ENCODE results near the gene AMOT. TPM values are rescaled to one million over a fixed set of nuclear protein-coding genes. Genes with fewer than 3 reads are reported as not detected.
"Not testable (repeated sequence)": the region's sequence is repeated elsewhere in the genome, so short reads cannot be mapped to it uniquely, and the experiment has no call there.

The AMOT gene, protein sequence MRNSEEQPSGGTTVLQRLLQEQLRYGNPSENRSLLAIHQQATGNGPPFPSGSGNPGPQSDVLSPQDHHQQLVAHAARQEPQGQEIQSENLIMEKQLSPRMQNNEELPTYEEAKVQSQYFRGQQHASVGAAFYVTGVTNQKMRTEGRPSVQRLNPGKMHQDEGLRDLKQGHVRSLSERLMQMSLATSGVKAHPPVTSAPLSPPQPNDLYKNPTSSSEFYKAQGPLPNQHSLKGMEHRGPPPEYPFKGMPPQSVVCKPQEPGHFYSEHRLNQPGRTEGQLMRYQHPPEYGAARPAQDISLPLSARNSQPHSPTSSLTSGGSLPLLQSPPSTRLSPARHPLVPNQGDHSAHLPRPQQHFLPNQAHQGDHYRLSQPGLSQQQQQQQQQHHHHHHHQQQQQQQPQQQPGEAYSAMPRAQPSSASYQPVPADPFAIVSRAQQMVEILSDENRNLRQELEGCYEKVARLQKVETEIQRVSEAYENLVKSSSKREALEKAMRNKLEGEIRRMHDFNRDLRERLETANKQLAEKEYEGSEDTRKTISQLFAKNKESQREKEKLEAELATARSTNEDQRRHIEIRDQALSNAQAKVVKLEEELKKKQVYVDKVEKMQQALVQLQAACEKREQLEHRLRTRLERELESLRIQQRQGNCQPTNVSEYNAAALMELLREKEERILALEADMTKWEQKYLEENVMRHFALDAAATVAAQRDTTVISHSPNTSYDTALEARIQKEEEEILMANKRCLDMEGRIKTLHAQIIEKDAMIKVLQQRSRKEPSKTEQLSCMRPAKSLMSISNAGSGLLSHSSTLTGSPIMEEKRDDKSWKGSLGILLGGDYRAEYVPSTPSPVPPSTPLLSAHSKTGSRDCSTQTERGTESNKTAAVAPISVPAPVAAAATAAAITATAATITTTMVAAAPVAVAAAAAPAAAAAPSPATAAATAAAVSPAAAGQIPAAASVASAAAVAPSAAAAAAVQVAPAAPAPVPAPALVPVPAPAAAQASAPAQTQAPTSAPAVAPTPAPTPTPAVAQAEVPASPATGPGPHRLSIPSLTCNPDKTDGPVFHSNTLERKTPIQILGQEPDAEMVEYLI
- total RNA-seq (29.2 TPM), polyA plus RNA-seq (8.8 TPM)

DNA sequence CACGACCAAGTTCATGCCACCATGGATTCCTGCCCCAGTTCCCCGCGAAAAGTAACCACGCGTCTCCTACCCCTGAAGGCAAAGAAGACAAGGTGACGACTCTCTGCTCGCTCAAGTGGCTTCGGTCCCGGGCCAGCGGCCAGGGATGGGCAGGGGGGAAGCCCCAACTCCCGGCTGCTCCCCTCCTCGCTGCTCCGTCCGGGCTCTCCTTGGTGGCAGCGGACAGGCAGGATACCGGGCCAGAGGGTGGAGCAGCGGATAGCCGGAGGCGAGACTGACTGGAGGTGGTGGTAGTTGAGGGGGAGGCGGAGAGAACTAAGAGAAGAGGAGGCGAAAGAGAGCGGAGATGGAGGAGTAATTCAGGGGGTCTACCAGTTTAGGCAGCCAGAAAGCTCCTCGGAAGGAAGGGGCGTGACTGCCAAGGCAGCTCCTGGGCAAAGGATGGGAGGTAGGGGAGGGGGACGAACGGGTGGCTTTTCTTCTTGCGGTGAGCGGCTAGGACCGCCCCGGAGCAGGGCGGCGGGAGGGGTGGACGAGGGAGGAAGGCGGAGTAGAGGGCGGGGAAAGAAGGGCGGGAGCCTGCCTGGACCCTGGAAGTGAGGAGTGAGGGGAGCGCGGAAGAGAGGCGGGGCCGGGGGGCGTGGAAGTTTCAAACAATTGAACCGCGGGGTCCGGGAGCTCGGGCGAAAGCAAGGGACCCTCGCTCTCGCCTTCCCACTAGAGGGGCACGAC, at the start of gene AMOT:
TSS of gene AMOT (minus strand) at position 450 of the 732 bp plus-strand sequence. CDS start 17,705 bp downstream, outside the sequence.
- Histone ChIP-seq H3K4me1 (ENCODE audit: insufficient read depth) (peaks cover 1% of the 10 kb centered on the region), H3K4me3 (ENCODE audit: low read depth, low read length) (peak within 1 kb of the TSS; percentile 72), H3K36me3 (ENCODE audit: insufficient read depth) (no peaks in the 10 kb centered on the region), H3K27ac (ENCODE audit: low read depth) (peak within 1 kb of the TSS; percentile 45)
- under 1% methylated on average over 46 of the region's 49 CpGs for WGBS
- DNase-seq (ENCODE audit: extremely low spot score) = peak; percentile 67

DNA sequence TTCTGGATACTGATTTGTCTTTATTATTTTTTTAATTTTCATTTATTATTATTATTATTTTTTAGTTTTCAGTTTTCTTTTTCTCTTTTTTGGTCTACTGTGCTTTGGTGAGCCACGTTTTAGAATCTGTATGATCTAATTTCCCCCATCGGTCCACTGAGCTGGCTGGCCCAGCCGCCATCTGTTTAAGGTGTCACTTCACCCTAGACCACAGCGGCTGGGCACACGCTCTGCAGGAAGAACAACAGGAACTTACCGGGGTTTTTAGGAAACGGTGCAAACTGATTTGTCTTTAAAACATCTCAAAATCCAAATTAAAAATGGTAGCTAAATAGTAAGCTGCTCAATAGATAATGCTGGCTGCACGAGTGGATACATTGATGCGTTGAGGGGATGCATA, 48.8 kb upstream of the AMOT start:
- 61% methylated on average over 9 of the region's 9 CpGs for WGBS
- Histone ChIP-seq H3K27ac (ENCODE audit: low read depth) (no peak overlapping the region), H3K36me3 (ENCODE audit: insufficient read depth) (no peaks in the 10 kb centered on the region), H3K4me3 (ENCODE audit: low read depth, low read length) (no peak overlapping the region), H3K4me1 (ENCODE audit: insufficient read depth) (no peaks in the 10 kb centered on the region)
- no peak for DNase-seq (ENCODE audit: extremely low spot score)

DNA sequence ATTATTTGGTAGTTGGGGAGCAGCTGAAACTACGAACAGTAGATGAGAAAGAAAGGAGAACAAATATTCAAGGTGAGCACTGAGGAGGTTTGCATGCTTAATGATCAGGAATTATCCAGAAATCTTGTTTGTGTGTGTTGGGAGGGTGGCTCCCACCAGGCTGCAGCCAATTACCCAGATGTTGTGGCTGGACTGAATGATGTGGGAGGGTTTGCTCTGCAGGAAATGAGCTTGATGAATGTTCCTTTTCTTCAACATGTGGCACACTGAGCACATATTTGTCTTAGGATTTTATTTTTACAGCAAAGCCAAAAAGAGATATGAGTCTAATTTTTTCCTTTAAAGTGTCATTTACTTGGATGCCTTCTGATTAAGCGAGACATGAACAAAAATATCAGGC, 48.3 kb upstream of the AMOT start:
- DNase-seq (ENCODE audit: extremely low spot score) = no peak
- Histone ChIP-seq H3K4me3 (ENCODE audit: low read depth, low read length) (no peak overlapping the region), H3K27ac (ENCODE audit: low read depth) (no peak overlapping the region), H3K36me3 (ENCODE audit: insufficient read depth) (no peaks in the 10 kb centered on the region), H3K4me1 (ENCODE audit: insufficient read depth) (no peaks in the 10 kb centered on the region)
- 54% methylated on average over 2 of the region's 2 CpGs for WGBS

DNA sequence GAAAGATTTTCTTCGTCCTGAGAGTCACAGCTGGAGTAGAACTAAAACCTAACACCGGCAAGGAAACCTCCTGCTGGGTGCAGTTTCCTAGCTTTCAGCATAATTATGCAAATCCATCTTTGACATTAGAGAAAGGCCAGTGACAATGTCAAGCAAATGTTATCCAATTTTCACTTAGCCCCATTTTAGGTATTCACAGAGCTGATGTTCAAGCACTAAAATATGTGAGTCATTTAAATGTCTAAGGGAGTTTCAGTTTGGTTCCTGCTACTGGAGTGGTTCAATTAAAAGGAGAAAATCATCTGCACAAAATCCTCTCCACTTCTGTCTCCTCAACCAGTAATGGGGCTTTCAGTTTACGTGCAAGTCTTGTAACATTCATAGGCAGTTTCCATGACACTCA, 37.1 kb upstream of the AMOT start:
- 90% methylated on average over 3 of the region's 3 CpGs for WGBS
- DNase-seq (ENCODE audit: extremely low spot score) = no peak
- no peaks in the 10 kb centered on the region for H3K4me1 ChIP-seq (ENCODE audit: insufficient read depth)
- H3K27ac ChIP-seq (ENCODE audit: low read depth) = no peak overlapping the region
- no peaks in the 10 kb centered on the region for H3K36me3 ChIP-seq (ENCODE audit: insufficient read depth)
- no peak overlapping the region for H3K4me3 ChIP-seq (ENCODE audit: low read depth, low read length)

DNA sequence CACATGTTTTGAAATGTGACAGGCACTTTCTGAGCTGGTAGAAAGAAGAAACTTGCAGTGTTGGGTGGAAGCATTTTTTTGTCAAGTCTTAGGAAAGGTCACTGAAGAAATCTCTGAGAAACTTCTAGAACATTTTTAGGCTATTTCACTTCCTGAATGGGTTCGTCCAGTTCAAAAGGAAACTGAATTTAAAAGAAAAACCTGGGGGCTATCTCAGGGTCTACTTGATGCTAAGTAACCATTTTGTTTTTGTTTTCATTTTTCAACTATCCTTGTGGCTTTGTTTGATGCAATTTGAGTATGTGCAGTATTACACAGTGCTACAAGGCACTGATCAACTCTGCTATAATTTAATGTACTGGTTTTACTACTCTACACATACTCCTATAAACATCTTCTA, 34.0 kb upstream of the AMOT start:
- Histone ChIP-seq H3K4me3 (ENCODE audit: low read depth, low read length) (no peak overlapping the region), H3K36me3 (ENCODE audit: insufficient read depth) (no peaks in the 10 kb centered on the region), H3K27ac (ENCODE audit: low read depth) (no peak overlapping the region), H3K4me1 (ENCODE audit: insufficient read depth) (no peaks in the 10 kb centered on the region)
- DNase-seq (ENCODE audit: extremely low spot score) = no peak
- 57% methylated on average over 1 of the region's 1 CpG for WGBS

DNA sequence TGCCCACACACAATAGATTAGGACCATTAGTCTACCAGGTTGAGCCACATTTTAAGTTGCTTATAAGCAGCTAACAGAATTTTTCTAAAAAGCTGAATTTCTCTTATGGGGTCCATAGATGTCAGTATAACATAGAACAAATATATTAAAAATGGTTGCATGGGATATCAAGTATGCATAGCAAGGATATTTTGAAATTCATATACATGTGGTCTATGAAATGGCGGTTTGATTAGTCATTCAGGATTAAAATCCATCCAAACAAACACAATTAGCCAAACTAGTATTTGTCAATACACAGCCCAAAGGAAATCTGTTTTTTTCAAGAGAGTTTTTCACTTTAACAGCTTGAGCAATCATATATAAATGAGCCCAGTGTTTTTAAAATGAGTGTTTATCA, 33.5 kb upstream of the AMOT start:
- Histone ChIP-seq H3K4me1 (ENCODE audit: insufficient read depth) (no peaks in the 10 kb centered on the region), H3K27ac (ENCODE audit: low read depth) (no peak overlapping the region), H3K4me3 (ENCODE audit: low read depth, low read length) (no peak overlapping the region), H3K36me3 (ENCODE audit: insufficient read depth) (no peaks in the 10 kb centered on the region)
- no peak for DNase-seq (ENCODE audit: extremely low spot score)
- 33% methylated on average over 1 of the region's 1 CpG for WGBS

DNA sequence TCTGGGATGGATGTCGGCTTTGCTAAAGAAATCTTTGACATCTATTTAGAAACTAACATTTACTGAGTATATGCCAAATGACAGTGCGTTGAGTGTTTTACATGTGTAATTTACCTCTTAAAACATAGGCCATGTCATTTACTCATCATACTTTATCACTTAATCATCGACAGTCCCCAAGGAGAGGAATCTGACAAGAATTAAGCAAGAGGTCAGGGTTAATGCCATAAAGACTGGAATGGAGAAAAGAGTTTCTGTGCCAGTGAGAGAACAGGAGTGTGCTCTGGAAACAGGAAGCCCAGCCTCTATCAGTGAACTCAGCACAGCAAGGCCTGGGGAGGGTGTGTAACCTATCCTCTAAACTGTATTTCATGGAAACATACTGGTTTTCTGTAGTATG, 28.0 kb upstream of the AMOT start:
- DNase-seq (ENCODE audit: extremely low spot score) = no peak
- WGBS = 75% methylated on average over 3 of the region's 3 CpGs
- Histone ChIP-seq H3K4me1 (ENCODE audit: insufficient read depth) (no peaks in the 10 kb centered on the region), H3K27ac (ENCODE audit: low read depth) (no peak overlapping the region), H3K4me3 (ENCODE audit: low read depth, low read length) (no peak overlapping the region), H3K36me3 (ENCODE audit: insufficient read depth) (no peaks in the 10 kb centered on the region)

DNA sequence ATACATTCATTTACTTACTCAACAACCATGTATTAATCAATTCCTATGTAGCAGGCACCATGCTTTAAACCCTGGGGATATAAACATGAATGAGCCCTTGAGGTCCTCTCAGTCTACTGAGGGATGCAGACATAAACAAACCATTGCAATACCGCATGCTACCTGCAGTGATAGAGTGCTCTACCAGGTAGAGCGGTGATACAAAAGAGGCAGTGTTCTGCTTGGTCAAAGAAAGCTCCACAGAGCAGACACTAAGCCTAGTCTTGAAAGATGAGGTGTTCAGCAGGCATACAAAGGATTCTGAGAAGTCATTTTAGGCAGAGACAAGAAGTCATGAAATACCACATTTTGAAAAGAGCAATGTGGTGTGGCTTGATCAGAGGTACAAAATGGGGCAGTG, 26.9 kb upstream of the AMOT start:
- WGBS = 90% methylated on average over 2 of the region's 2 CpGs
- H3K4me3 ChIP-seq (ENCODE audit: low read depth, low read length) = no peak overlapping the region
- no peak for DNase-seq (ENCODE audit: extremely low spot score)
- H3K27ac ChIP-seq (ENCODE audit: low read depth) = no peak overlapping the region
- H3K36me3 ChIP-seq (ENCODE audit: insufficient read depth) = no peaks in the 10 kb centered on the region
- H3K4me1 ChIP-seq (ENCODE audit: insufficient read depth) = no peaks in the 10 kb centered on the region

DNA sequence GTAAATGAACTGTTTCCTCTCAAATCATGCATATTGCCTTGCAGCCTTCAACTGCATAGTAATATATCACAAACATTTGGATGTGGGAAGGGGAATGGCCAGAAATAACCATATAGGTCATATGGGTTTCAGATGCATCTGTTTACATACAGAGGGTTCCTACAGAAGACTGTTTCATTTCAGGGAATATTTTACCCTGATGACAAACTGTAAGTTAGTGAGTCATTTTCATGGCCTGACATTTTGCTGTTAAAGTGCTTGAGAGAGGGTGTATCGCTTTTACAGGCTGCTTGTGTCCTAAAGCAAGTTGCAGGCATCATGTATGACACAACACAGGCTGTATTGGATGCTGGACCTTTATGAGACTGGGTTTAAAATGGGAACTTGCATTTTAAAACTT, 25.5 kb upstream of the AMOT start:
- H3K4me1 ChIP-seq (ENCODE audit: insufficient read depth) = no peaks in the 10 kb centered on the region
- no peak overlapping the region for H3K27ac ChIP-seq (ENCODE audit: low read depth)
- 64% methylated on average over 1 of the region's 1 CpG for WGBS
- H3K36me3 ChIP-seq (ENCODE audit: insufficient read depth) = no peaks in the 10 kb centered on the region
- no peak for DNase-seq (ENCODE audit: extremely low spot score)
- no peak overlapping the region for H3K4me3 ChIP-seq (ENCODE audit: low read depth, low read length)

DNA sequence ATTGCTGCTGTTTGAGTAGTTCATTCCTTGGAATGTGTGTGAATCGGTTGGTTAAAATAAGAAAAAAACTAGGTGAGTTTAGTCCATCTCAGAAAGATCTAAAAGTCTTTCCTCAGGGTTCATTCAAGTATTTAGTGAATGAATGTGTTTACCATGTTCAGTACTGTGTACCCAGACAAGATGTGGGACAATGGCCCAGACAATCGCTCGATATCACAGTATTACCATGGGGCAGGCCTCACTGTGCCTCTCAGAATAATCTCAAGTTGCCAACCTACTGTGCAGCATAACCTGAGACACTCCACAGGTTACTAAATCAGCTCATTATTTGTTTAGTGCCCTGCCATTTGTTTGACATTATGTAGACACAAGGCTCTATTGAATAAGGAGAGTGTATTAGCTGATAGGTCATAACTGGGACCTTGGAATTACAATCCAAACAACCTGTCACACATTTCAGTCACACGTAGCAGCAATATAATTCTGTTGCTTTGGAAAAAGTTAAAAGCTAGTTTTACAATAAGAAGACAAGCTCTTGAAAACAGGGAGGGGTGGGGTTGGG, 24.9 kb upstream of the AMOT start:
- no peak for DNase-seq (ENCODE audit: extremely low spot score)
- H3K4me1 ChIP-seq (ENCODE audit: insufficient read depth) = no peaks in the 10 kb centered on the region
- WGBS = 64% methylated on average over 4 of the region's 4 CpGs

DNA sequence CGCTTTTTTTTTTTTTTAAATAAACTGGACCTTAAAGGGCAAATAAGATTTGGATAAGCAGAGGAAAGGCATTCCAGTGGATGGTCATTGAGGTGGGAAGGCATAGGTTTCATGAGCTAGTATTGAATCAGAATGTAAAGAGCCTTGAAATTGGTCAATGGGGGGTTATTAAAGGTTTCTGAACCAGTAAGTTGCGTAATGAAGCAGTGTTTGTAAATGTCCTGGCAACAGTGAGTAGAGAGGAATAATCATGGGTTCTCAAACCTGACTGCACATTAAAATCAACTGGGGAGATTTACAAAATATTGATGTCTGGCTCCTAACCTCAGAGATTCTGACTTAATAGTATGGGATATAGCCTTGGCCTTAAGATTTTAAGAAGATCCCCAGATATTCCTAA, 23.2 kb upstream of the AMOT start:
- 92% methylated on average over 2 of the region's 2 CpGs for WGBS
- no peak overlapping the region for H3K4me3 ChIP-seq (ENCODE audit: low read depth, low read length)

More for the DNA sequence above, 24.9 kb upstream of the AMOT start:
- Histone ChIP-seq H3K4me3 (ENCODE audit: low read depth, low read length) (no peak overlapping the region), H3K27ac (ENCODE audit: low read depth) (no peak overlapping the region), H3K36me3 (ENCODE audit: insufficient read depth) (no peaks in the 10 kb centered on the region)

DNA sequence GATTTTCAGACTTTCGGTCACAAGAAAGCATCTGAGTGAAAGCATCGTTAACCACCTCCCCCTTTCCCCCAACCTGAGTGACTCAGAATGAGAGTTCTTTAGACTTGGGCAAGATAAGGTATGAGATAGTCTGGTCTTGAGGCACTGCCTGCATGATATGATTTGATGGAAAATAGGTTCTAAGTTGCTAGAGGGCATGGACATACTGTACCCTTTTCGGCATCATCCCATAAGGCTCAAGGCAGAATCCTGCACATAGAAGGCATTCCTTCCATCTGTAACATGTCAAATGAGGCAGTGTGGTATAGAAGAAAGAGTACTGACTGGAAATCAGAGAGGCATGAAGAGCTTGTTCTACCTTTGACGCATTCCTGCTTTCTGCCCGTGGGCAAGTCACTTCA, 16.8 kb upstream of the AMOT start:
- no peak overlapping the region for H3K4me3 ChIP-seq (ENCODE audit: low read depth, low read length)
- WGBS = 93% methylated on average over 5 of the region's 5 CpGs
- DNase-seq (ENCODE audit: extremely low spot score) = no peak
- H3K27ac ChIP-seq (ENCODE audit: low read depth) = no peak overlapping the region
- H3K4me1 ChIP-seq (ENCODE audit: insufficient read depth) = no peaks in the 10 kb centered on the region
- no peaks in the 10 kb centered on the region for H3K36me3 ChIP-seq (ENCODE audit: insufficient read depth)

More for the DNA sequence above, 23.2 kb upstream of the AMOT start:
- Histone ChIP-seq H3K36me3 (ENCODE audit: insufficient read depth) (no peaks in the 10 kb centered on the region), H3K27ac (ENCODE audit: low read depth) (no peak overlapping the region), H3K4me1 (ENCODE audit: insufficient read depth) (no peaks in the 10 kb centered on the region)
- no peak for DNase-seq (ENCODE audit: extremely low spot score)

DNA sequence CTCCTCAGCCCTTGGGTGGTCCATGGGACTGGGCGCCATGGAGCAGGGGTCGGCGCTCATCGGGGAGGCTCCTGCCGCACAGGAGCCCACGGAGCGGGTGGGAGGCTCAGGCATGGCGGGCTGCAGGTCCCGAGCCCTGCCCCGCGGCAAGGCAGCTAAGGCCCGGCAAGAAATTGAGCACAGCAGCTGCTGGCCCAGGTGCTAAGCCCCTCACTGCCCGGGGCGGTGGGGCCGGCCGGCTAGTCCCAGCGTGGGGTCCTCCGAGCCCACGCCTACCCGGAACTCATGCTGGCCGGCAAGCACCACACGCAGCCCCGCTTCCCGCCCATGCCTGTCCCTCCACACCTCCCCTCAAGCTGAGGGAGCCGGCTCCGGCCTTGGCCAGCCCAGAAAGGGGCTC, 14.3 kb upstream of the AMOT start:
- H3K4me3 ChIP-seq (ENCODE audit: low read depth, low read length); DNase-seq (ENCODE audit: extremely low spot score): not testable (repeated sequence)
- 97% methylated on average over 24 of the region's 26 CpGs for WGBS

More for the DNA sequence above, 14.3 kb upstream of the AMOT start:
- H3K27ac ChIP-seq (ENCODE audit: low read depth); H3K36me3 ChIP-seq (ENCODE audit: insufficient read depth); H3K4me1 ChIP-seq (ENCODE audit: insufficient read depth): not testable (repeated sequence)
